Measurements from ENCODE around the gene CA12. TPM values are rescaled to one million over a fixed set of nuclear protein-coding genes. Genes with fewer than 3 reads are reported as not detected.
"Not testable (repeated sequence)": the region's sequence is repeated elsewhere in the genome, so short reads cannot be mapped to it uniquely, and the experiment has no call there.

The CA12 gene
- total and polyA plus RNA-seq, 2 donors (not counting 3 experiments of a cell fraction or from before 2014, with no cell fraction given), result 1.1 to 5.9 TPM

- no TSS peak for BruUV-seq (replicated peaks)
- Histone ChIP-seq H3K36me3 (ENCODE audit: control insufficient read depth in 2 of 2, extremely low read depth in 1 of 2, insufficient read depth in 2 of 2, low read length in 2 of 2) (no peaks in the 10 kb centered on the region), H3K4me1 (ENCODE audit: control insufficient read depth, extremely low read depth, insufficient read depth, low read length) (no peaks in the 10 kb centered on the region), H3K27ac (ENCODE audit: insufficient read depth, low read depth, low read length) (no peak overlapping the region), H3K9me3 (replicated peaks; ENCODE audit: control insufficient read depth, insufficient read depth, low read length) (no peaks in the 10 kb centered on the region), H3K79me2 (ENCODE audit: control insufficient read depth, insufficient read depth, low read length) (no peaks in the 10 kb centered on the region), H3K4me2 (ENCODE audit: insufficient read depth, low read length) (no peak overlapping the region), H3K9me1 (replicated peaks; ENCODE audit: control insufficient read depth, extremely low read depth, insufficient read depth, low read length) (no peaks in the 10 kb centered on the region), H3K9ac (replicated peaks; ENCODE audit: extremely low read depth, insufficient read depth, low read length) (no peak overlapping the region), H4K20me1 (replicated peaks; ENCODE audit: control insufficient read depth, extremely low read depth, insufficient read depth, low read length) (no peaks in the 10 kb centered on the region), H2AFZ (ENCODE audit: low read depth, low read length) (no peak overlapping the region), H3K27me3 (ENCODE audit: control insufficient read depth in 2 of 2, insufficient read depth in 2 of 2, low read length in 2 of 2) (no peaks in the 10 kb centered on the region), H3K4me3 (replicated peaks in 1 of 3; ENCODE audit: insufficient read depth in 1 of 3, low read depth in 1 of 3, low read length in 3 of 3) (no peak overlapping the region)
- intact Hi-C loops (cut with micrococcal nuclease), result no loop called here
- TF ChIP-seq JUN (IDR thresholded peaks at IDR 0.05; ENCODE audit: borderline replicate concordance, insufficient read depth, insufficient read length, low read depth) (no peak), MAX (IDR thresholded peaks at IDR 0.05; ENCODE audit: insufficient read depth, insufficient read length) (no peak), GATA2 (IDR thresholded peaks at IDR 0.05; ENCODE audit: insufficient read depth, insufficient read length, low read depth, low read length) (no peak), EZH2 (IDR thresholded peaks at IDR 0.05; ENCODE audit: borderline replicate concordance, low read depth, low read length, severe bottlenecking) (no peak)
- ChIA-PET POLR2A (no interaction called here), CTCF (interaction anchor here (1.0 kb wide), 1 partner anchor 31 kb away, joined by 3 read pairs; no protein-coding TSS in a partner anchor)
- dilution Hi-C loops (cut with MboI; ENCODE audit: extremely low pct_ligation_motif_present, low sequenced_read_pairs), result no loop called here
- FAIRE-seq, result peak; percentile 55
- DNase-seq (ENCODE audit: low read depth, low spot score), result peak; percentile 39
Measured at GRCh38 chr15:63322541-63322940, 59.1 kb downstream of the CA12 start.

GRCh38 chr15:63321462-63321861, 60.2 kb downstream of the CA12 start:
- Histone ChIP-seq H3K79me2 (ENCODE audit: control insufficient read depth, insufficient read depth, low read length) (no peaks in the 10 kb centered on the region), H3K4me1 (ENCODE audit: control insufficient read depth, extremely low read depth, insufficient read depth, low read length) (no peaks in the 10 kb centered on the region), H3K4me2 (ENCODE audit: insufficient read depth, low read length) (no peak overlapping the region), H3K9ac (replicated peaks; ENCODE audit: extremely low read depth, insufficient read depth, low read length) (no peak overlapping the region), H3K36me3 (ENCODE audit: control insufficient read depth in 2 of 2, extremely low read depth in 1 of 2, insufficient read depth in 2 of 2, low read length in 2 of 2) (no peaks in the 10 kb centered on the region), H3K4me3 (replicated peaks in 1 of 3; ENCODE audit: insufficient read depth in 1 of 3, low read depth in 1 of 3, low read length in 3 of 3) (no peak overlapping the region), H4K20me1 (replicated peaks; ENCODE audit: control insufficient read depth, extremely low read depth, insufficient read depth, low read length) (no peaks in the 10 kb centered on the region), H2AFZ (ENCODE audit: low read depth, low read length) (no peak overlapping the region), H3K27ac (ENCODE audit: insufficient read depth, low read depth, low read length) (no peak overlapping the region), H3K9me1 (replicated peaks; ENCODE audit: control insufficient read depth, extremely low read depth, insufficient read depth, low read length) (no peaks in the 10 kb centered on the region), H3K9me3 (replicated peaks; ENCODE audit: control insufficient read depth, insufficient read depth, low read length) (no peaks in the 10 kb centered on the region), H3K27me3 (ENCODE audit: control insufficient read depth in 2 of 2, insufficient read depth in 2 of 2, low read length in 2 of 2) (no peaks in the 10 kb centered on the region)
- no TSS peak for BruUV-seq (replicated peaks)
- FAIRE-seq (no peak), DNase-seq (ENCODE audit: low read depth, low spot score) (no peak)
- CTCF ChIA-PET, result no interaction called here
- POLR2A ChIA-PET, result no interaction called here
- dilution Hi-C loops (cut with MboI; ENCODE audit: extremely low pct_ligation_motif_present, low sequenced_read_pairs), result no loop called here
- intact Hi-C loops (cut with micrococcal nuclease), result no loop called here
- TF ChIP-seq MYC (IDR thresholded peaks at IDR 0.05; ENCODE audit: low read depth, low read length), result no peak

- POLR2A ChIA-PET; dilution Hi-C loops (cut with MboI; ENCODE audit: extremely low pct_ligation_motif_present, low sequenced_read_pairs); intact Hi-C loops (cut with micrococcal nuclease); H3K9me3 ChIP-seq (replicated peaks; ENCODE audit: control insufficient read depth, insufficient read depth, low read length); H2AFZ ChIP-seq (ENCODE audit: low read depth, low read length); BruUV-seq (replicated peaks); H3K4me2 ChIP-seq (ENCODE audit: insufficient read depth, low read length); H4K20me1 ChIP-seq (replicated peaks; ENCODE audit: control insufficient read depth, extremely low read depth, insufficient read depth, low read length); H3K9me1 ChIP-seq (replicated peaks; ENCODE audit: control insufficient read depth, extremely low read depth, insufficient read depth, low read length); FAIRE-seq; H3K36me3 ChIP-seq (ENCODE audit: control insufficient read depth in 2 of 2, extremely low read depth in 1 of 2, insufficient read depth in 2 of 2, low read length in 2 of 2); H3K27ac ChIP-seq (ENCODE audit: insufficient read depth, low read depth, low read length); H3K27me3 ChIP-seq (ENCODE audit: control insufficient read depth in 2 of 2, insufficient read depth in 2 of 2, low read length in 2 of 2); H3K79me2 ChIP-seq (ENCODE audit: control insufficient read depth, insufficient read depth, low read length); H3K4me3 ChIP-seq (replicated peaks in 1 of 3; ENCODE audit: insufficient read depth in 1 of 3, low read depth in 1 of 3, low read length in 3 of 3); DNase-seq (ENCODE audit: low read depth, low spot score); H3K9ac ChIP-seq (replicated peaks; ENCODE audit: extremely low read depth, insufficient read depth, low read length); H3K4me1 ChIP-seq (ENCODE audit: control insufficient read depth, extremely low read depth, insufficient read depth, low read length): not testable (repeated sequence)
- CTCF ChIA-PET, result interaction anchor here (1.8 kb wide), 1 partner anchor 9 kb away, joined by 3 read pairs; no protein-coding TSS in a partner anchor
Measured at GRCh38 chr15:63320981-63321380, 60.7 kb downstream of the CA12 start.

Data from endothelial cell of umbilical vein (primary cell).